ENCODE results near the gene IKZF4.

The IKZF4 gene

GRCh38 chr12:56031987-56032386 is 11.1 kb downstream of the IKZF4 start:
- Histone ChIP-seq H3K9ac (ENCODE audit: low read length) (no peak overlapping the region), H3K27me3 (ENCODE audit: low read length) (no peaks in the 10 kb centered on the region), H3K4me2 (ENCODE audit: low read depth, low read length, poor library complexity, severe bottlenecking) (no peak overlapping the region), H3K79me2 (ENCODE audit: insufficient read depth, low read length) (no peaks in the 10 kb centered on the region), H3K36me3 (ENCODE audit: low read length) (no peaks in the 10 kb centered on the region), H2AFZ (ENCODE audit: low read depth, low read length, severe bottlenecking) (no peak overlapping the region), H3K9me3 (ENCODE audit: insufficient read depth, low read length) (no peaks in the 10 kb centered on the region), H3K27ac (ENCODE audit: low read depth, low read length) (no peak overlapping the region), H3K9me2 (replicated peaks; ENCODE audit: insufficient read depth, low read length) (no peaks in the 10 kb centered on the region), H3K4me3 (ENCODE audit: insufficient read depth, low read length, poor library complexity, severe bottlenecking) (no peak overlapping the region), H4K20me1 (ENCODE audit: low read depth, low read length) (no peaks in the 10 kb centered on the region), H3F3A (ENCODE audit: insufficient read depth) (0 out of 2 replicates have a peak, but pooled peaks cover 4% of the 10 kb centered on the region)
- TF ChIP-seq CTCF (IDR thresholded peaks at IDR 0.05; ENCODE audit: insufficient read depth, low read length, poor library complexity, severe bottlenecking), result no peak
- TF ChIP-seq EZH2phosphoT487 (conservative IDR thresholded peaks at IDR 0.05; ENCODE audit: low read length), result no peak

GRCh38 chr12:56034586-56035332 is 13.9 kb downstream of the IKZF4 start:
- Histone ChIP-seq H3K9me2 (replicated peaks; ENCODE audit: insufficient read depth, low read length) (no peaks in the 10 kb centered on the region), H3K79me2 (ENCODE audit: insufficient read depth, low read length) (no peaks in the 10 kb centered on the region), H3K36me3 (ENCODE audit: low read length) (no peaks in the 10 kb centered on the region), H3K27ac (ENCODE audit: low read depth, low read length) (no peak overlapping the region), H2AFZ (ENCODE audit: low read depth, low read length, severe bottlenecking) (no peak overlapping the region), H3K27me3 (ENCODE audit: low read length) (no peaks in the 10 kb centered on the region), H4K20me1 (ENCODE audit: low read depth, low read length) (no peaks in the 10 kb centered on the region), H3K9me3 (ENCODE audit: insufficient read depth, low read length) (no peaks in the 10 kb centered on the region), H3K4me3 (ENCODE audit: insufficient read depth, low read length, poor library complexity, severe bottlenecking) (no peak overlapping the region), H3K9ac (ENCODE audit: low read length) (no peak overlapping the region), H3F3A (ENCODE audit: insufficient read depth) (0 out of 2 replicates have a peak, but pooled peaks cover 4% of the 10 kb centered on the region), H3K4me2 (ENCODE audit: low read depth, low read length, poor library complexity, severe bottlenecking) (no peak overlapping the region)
- TF ChIP-seq CTCF (IDR thresholded peaks at IDR 0.05; ENCODE audit: insufficient read depth, low read length, poor library complexity, severe bottlenecking), result no peak
- TF ChIP-seq EZH2phosphoT487 (conservative IDR thresholded peaks at IDR 0.05; ENCODE audit: low read length), result no peak

GRCh38 chr12:56037161-56037560 is 16.3 kb downstream of the IKZF4 start:
- Histone ChIP-seq H3K36me3 (ENCODE audit: low read length) (no peaks in the 10 kb centered on the region), H3K9me3 (ENCODE audit: insufficient read depth, low read length) (no peaks in the 10 kb centered on the region), H4K20me1 (ENCODE audit: low read depth, low read length) (no peaks in the 10 kb centered on the region), H3K9ac (ENCODE audit: low read length) (no peak overlapping the region), H3F3A (ENCODE audit: insufficient read depth) (no peaks in the 10 kb centered on the region), H3K4me2 (ENCODE audit: low read depth, low read length, poor library complexity, severe bottlenecking) (no peak overlapping the region), H3K9me2 (replicated peaks; ENCODE audit: insufficient read depth, low read length) (no peaks in the 10 kb centered on the region), H3K79me2 (ENCODE audit: insufficient read depth, low read length) (peaks cover 4% of the 10 kb centered on the region), H3K27ac (ENCODE audit: low read depth, low read length) (no peak overlapping the region), H3K4me3 (ENCODE audit: insufficient read depth, low read length, poor library complexity, severe bottlenecking) (no peak overlapping the region), H3K27me3 (ENCODE audit: low read length) (no peaks in the 10 kb centered on the region), H2AFZ (ENCODE audit: low read depth, low read length, severe bottlenecking) (no peak overlapping the region)
- TF ChIP-seq CTCF (IDR thresholded peaks at IDR 0.05; ENCODE audit: insufficient read depth, low read length, poor library complexity, severe bottlenecking) (no peak), EZH2phosphoT487 (conservative IDR thresholded peaks at IDR 0.05; ENCODE audit: low read length) (no peak)

All from SU-DHL-6 (cell line).